CD4-positive, alpha-beta T cell treated with Interferon gamma for 1 hour (primary cell): Measurements from ENCODE around the gene DHRS11.

Experiments used
- DNase-seq: peaks from one replicate; pipeline ENCODE4 v3.0.0-alpha.2; 2020

The DHRS11 gene, protein sequence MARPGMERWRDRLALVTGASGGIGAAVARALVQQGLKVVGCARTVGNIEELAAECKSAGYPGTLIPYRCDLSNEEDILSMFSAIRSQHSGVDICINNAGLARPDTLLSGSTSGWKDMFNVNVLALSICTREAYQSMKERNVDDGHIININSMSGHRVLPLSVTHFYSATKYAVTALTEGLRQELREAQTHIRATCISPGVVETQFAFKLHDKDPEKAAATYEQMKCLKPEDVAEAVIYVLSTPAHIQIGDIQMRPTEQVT

DNA sequence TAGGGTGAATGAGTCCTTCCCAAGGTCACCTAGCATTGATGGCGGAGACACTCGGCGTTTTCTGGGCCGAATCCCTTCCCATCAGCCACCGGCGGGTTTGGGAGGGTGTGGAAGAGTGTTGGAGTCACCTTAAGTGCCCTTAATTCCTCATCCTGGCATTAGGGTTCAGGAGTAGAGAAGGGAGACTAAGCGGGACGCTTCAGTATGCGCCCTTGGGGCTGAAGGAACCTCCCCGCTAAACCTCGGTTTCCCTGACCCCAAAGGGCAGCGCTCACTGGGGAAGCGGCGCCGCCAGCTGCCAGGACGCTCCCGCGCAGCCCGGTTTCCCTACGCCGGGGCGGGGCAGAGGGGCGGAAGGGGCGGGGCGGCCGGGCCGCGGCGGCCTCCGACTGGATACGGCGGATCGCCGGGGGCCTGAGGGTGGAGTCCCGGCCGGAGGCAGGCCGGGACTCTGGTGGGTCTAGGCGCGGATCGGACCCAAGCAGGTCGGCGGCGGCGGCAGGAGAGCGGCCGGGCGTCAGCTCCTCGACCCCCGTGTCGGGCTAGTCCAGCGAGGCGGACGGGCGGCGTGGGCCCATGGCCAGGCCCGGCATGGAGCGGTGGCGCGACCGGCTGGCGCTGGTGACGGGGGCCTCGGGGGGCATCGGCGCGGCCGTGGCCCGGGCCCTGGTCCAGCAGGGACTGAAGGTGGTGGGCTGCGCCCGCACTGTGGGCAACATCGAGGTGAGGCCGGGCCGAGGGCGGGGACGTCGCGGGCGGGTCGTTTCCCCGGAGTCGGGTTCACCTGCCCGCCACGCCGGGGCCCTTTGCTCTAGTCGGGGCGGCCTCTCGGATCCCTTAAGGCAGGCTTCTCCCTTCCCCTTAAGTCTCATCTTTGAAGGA, at the start of gene DHRS11:
Gene DHRS11 (plus strand): TSS at position 446 of the 882 bp plus-strand sequence. CDS start 131 bp downstream, at position 577.
- DNase-seq: peak; percentile 63

- no peak for DNase-seq
Measured at GRCh38 chr17:36542755-36543154, 48.9 kb upstream of the DHRS11 start.

- DNase-seq: peak; percentile 14
Measured at GRCh38 chr17:36544044-36544306, 47.7 kb upstream of the DHRS11 start.

- DNase-seq: peak; percentile 93
Measured at GRCh38 chr17:36544307-36545076, 47.2 kb upstream of the DHRS11 start, which contains the start of gene GGNBP2. TSS of gene GGNBP2 (plus strand) at chr17:36544919. CDS start at chr17:36545725, 806 bp downstream.

- DNase-seq: no peak
Measured at GRCh38 chr17:36545077-36545464, 46.6 kb upstream of the DHRS11 start.

- peak; percentile 96 for DNase-seq
Measured at GRCh38 chr17:36545465-36546417, 45.9 kb upstream of the DHRS11 start.

- no peak for DNase-seq
Measured at GRCh38 chr17:36546418-36547093, 45.1 kb upstream of the DHRS11 start.

DNA sequence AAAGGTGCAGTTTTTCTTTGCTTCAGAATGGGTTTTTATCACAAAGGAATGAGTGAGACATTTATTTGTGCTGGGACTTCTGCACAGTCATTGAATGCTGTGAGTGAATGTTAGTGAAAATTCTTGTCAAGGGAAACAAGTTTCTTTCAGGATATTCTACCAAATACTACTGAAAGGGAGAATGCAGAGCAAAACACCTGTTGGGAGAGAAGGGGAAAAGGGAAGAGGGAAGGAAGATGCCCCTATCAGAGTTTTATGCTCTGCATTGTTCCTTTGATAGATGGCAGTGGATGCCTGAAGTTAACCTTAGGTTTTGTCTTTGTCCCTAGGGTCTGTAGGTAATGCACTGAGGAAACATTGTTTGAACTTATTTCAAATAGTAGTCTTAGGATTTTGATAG, 43.9 kb upstream of the DHRS11 start:
- DNase-seq: no peak

DNA sequence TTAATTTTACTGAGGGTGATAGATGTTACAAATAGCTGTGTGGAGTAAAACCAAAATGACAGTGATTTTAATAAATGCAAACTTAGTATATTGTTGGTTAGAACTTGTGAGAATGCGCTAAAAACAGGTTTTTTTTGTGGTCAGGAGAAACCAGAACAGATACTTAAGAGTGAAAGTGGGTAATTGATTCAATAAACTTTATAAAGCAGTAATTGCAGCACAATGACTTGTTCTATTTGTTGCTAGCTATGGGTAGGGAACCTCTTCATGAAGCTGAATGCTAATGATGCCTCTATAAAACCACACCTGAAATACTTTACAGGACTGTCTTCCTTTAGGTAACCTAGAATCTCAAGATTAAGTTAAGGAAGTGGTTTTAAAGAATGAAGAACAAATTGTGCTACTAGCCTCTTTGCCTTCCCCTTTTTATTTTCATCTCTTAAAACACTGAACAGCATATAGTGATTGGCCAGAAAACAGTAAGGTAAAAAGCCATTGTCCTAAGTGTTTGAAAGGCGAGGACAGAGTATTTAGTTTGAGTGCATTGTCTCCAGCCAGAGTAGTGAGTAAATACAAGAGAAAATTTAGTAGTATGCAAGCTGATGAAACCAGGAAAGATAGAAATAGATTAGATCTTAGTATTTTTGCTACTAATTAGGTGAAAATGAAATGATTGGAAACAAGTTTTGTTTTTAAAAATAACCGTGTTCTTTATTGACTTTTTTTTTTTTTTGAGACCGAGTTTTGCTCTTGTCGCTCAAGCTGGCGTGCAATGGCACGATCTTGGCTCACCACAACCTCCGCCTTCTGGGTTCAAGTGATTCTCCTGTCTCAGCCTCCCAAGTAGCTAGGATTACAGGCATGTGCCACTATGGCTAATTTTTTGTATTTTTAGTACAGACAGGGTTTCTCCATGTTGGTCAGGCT, 40.9 kb upstream of the DHRS11 start:
- DNase-seq: no peak

- DNase-seq: no peak
Measured at GRCh38 chr17:36553459-36553858, 38.2 kb upstream of the DHRS11 start.

DNA sequence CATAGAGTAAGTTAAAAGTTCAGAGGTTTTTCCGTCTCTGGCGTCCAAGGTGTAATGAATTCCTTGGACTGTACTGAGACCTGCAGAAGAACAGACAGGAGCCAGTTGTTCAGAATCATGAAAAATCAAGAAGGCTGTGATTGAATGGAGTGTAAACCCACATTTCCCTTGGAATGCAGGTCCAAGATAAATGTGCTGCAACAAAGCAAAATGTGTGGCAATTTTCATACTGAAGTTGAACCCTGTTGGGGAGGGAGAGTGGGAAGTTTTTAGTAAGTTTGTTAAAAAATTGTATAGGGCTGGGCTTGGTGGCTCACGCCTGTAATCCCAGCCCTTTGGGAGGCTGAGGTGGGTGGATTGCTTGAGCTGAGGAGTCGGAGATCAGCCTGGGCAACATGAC, 25.6 kb upstream of the DHRS11 start:
- no peak for DNase-seq

DNA sequence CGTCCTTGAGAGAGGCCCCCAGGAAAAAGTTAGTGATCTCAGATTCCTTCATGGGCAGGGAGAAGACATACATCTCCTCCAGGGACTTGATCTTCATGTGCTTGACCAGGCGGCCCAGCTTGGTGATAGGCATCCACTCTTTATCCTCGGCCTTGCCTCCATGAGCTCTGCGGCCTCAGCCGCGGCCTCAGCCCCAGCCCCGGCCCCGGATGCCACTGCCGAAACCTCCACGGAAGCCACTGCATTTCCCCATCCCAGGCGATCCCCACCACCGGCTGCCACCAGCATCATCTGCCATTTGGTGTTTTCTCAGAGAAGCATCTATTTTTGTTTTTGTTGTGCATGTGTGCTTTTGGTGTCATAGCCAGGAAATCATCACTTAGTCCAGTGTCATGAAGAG, 16.7 kb upstream of the DHRS11 start:
- no peak for DNase-seq

- no peak for DNase-seq
Measured at GRCh38 chr17:36576793-36577192, 14.9 kb upstream of the DHRS11 start.

DNA sequence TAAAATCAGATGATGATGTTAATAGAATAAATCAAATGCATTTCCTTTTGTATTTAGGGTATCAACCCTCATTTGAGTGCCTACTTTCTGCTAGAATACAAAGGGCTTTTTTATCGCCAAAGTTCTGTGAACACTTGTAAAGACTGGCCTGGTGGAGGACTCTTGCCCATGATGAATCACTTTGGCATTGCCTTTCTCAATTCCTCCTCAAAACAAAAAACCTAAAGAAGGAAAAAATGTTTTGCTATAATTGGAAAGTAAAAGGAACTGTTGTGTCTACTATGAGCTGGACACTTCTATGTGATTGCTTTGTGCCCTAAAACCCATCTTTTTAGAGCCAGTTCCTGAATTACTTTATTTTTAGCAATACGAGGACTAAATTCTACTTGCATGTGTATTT, 13.0 kb upstream of the DHRS11 start:
- DNase-seq: no peak

DNA sequence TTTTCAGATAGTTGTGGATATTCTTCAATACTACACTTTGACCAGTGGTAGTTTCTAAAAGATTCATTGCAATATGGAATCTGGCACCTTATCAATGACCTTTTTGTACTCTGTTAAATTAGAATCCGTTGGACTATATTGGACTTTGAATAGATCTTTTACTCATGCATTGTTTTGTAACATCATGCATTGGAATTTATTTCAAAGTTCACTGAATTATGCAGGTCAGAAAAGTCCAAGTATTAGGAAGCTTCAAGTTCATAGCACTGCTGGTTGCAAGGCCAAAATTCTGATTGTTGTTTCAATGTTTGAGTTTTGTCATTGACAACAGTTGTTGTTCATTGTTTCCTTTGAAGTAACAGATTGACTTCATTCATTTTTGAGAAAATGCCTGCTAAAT, 7.9 kb upstream of the DHRS11 start:
- no peak for DNase-seq

GRCh38 chr17:36586138-36586537, 5.5 kb upstream of the DHRS11 start:
- DNase-seq: no peak

DNA sequence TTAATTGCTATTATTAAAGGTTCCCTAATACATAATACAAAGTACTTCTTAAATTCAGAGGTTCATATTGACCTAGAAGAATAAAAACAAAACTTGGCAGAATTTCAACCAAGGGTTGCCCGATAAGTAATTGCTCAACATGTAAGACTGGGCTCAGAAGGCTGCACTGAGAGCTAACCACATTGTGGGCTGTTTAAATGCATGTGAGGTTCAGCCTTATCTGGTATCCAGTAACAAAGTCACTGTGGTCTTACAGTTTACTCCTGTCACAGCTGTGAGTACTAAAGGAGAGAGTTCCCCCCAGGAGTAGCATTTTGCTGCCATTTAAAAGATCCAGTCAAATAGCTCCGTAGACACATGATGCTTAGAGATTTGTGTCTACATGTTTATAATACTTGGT, 1.6 kb upstream of the DHRS11 start:
- DNase-seq: no peak

GRCh38 chr17:36592316-36592715, 637 bp downstream of the DHRS11 start:
- no peak for DNase-seq

GRCh38 chr17:36592716-36593321, 1.1 kb downstream of the DHRS11 start:
- no peak for DNase-seq

- no peak for DNase-seq
Measured at GRCh38 chr17:36593656-36594316, 2.1 kb downstream of the DHRS11 start.
